T-helper 22 cell (primary cell): Measurements from ENCODE around the gene THOC6.
"Not testable (repeated sequence)": the region's sequence is repeated elsewhere in the genome, so short reads cannot be mapped to it uniquely, and the experiment has no call there.

Experiments used
- DNase-seq: peaks from one replicate; pipeline ENCODE4 v3.0.0-alpha.2; 2020; ENCODE audit warnings: low read depth

THOC6 gene

DNA sequence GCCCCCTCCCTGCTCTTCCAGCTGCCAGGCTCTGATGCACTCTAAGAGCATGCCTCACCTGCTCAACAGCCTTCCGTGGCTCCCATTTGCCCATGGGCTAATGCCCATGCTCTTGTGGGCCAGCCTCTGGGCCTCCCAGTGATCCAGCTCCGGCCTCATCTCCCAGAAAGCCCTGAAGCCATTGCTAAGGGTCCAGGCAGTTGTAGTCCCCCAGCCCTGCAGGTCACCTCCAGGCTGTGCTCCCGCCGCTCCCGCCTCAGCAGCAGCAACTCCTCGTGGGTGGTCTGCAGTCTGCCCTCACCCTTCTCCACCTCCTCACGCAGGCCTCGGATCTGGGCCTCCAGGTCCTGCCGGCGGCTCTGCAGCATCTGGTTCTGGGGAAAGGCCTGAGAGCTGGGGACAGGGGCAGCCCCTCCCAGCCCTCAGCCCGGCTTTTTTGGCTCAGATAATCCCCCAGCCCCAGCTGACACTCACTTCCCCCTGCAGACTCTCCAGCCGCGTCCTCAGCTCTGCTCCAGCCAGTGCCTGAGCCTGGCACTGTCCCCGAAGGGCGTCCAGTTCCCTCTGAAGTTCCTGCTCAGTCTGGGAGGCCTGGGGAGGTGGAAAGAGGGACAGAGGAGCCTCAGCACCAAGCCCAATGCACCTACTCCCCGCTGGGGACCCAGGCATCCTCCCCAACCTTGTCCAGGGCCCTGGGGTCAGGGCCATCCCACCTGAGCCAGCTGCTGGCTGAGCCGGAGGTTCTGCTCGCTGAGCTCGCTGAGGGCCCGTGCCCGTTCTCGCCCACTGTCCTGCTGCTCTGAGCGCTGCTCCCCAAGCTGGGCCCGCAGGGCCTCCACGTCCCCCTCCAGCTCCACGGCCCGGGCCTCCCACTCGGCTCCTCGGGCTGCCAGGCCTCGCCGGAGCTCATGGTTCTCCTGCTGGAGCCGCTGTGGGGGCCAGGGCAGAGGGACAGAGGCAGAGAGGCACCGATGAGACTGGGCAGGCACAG, 6.7 kb downstream of the THOC6 start:
- DNase-seq, result no peak

GRCh38 chr16:3032624-3033023, 8.8 kb downstream of the THOC6 start:
- no peak for DNase-seq

DNA sequence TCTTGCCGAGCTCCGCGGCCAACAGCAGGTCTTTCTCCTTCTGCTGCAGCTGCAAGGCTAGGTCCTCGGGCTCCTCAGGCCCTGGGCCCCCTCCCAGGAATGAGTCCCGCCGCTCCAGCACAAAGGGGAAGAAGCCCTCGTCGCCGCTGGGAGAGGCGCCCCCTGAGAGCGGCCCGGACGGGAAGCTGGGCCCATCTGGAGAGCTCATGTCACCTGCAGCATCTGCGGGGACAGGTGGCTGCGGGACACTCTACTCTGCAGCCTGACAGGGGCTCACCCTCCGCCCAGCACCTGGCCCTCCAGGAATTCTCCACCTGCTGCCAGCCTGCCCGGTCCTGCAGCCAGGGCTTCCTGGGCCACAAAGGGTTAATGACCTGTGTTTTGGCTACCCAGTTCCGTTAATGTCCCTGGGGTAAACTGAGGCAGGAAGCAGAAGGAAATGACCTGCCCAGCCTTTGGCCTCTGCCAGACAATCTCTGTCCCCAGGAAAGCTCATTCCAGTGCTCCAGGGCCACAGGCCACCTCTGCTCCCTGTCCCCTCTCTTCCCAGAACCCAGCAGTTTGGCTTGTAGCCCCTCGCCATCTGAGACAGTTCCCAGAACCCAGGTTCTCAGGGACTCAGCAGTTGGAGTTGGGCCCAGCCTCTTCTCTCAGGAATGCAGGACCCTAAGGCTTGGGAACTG, 11.6 kb downstream of the THOC6 start:
- no peak for DNase-seq

DNA sequence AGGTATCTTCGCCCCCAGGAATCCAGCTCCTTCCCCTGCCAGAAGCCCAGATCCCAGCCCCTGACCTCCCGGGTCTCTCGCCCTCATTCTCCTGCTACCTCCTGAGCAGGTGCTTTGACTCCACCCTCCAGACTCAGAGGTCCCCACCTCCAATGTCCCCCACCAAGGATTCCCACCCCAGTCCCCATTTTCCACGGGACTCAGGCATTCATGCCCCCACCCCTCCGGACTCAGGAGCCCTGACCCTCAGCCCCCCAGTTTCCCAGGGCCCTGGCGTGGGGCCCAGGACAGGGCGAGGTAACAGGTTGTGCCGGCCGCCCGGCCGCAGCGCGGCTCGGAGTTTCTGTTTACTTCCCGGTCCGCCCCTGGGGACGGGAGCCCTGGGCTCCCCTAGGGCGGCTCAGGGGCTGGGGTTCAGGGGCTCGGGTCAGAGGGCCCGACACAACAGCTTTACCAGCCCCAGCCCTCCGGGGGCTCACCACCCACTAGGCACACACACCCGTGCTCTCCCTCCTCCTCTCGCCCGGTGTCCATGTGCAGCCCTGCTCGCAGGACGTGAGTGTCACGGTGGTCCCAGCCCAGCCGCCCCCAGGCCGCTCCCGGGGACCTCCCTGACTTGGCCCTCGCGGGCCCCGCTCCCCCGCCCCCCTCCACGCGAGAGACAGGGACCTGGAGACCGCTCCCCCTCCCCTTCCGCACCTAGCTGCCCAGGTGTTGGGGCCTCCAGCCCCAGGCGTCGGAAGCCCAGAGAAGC, 12.3 kb downstream of the THOC6 start:
- DNase-seq, result no peak

DNA sequence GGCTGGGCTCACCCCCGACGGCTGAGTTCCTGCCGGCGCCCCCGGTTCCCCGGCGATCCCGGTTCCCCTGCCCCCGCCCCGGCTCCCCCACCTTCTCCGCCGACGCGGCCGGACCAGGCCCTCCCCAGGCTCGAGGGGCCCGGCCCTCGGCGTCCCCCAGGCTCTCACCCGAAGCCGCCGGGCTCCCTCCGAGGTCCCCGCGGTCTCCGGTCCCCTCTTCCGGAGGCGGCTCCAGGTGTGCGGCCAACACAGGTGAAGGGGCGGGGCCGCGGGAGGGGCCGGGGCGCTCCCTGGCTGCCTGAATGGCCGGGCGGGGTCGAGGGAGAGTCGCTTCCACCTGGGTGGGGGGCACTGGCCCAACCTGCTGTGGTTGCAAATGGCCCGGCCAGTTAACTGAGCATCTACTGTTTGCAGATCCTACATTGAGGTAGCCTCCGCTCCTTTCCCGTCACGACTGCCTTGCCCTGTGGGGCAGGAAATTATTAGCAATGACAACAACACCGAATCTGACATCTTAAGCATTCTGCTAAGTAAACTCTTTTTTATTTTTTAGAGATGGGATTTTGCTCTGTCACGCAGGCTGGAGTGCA, 13.0 kb downstream of the THOC6 start, which contains the start of gene BICDL2:
Gene BICDL2 (minus strand): TSS at position 219 of the 590 bp plus-strand sequence. CDS start 1,448 bp downstream, outside the sequence.
- no peak for DNase-seq

DNA sequence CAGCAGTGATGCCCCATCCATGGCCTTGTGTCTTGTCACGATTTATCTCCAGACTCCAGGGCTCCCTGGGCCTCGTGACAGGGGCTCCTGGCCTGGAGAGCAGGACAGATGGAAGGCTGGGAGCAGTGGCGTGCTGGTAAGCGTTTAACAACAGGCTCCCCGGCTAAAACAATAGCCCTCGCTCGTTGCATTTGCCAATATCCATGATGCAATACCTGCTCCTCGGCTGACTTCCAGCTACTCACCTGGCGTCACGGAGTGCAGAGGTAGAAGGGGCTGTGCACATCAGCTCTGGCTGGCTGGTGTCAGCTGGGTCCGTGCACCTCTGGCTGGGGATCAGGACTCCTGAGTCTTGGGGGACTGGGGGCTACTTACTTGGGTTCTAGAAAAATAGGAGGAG, 14.4 kb downstream of the THOC6 start:
- DNase-seq, result no peak

DNA sequence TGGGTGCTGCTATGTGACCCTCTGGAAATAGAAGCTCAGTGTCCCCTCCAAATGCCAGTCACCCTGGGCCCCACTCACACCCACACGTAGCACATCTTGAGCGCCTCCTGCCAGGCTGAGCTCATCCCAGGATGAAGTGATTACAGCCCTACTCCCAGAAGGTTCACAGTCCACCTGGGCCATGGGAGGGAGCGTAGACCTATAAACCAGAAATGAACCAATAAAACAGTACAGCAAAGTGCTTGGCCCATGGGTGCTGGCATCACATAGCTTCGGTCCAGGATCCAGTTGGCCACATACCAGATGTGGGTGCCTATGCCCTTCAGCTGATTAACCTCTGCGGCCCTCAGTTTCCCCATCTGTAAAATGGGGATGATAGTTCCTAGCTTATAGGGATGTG, 15.1 kb downstream of the THOC6 start:
- DNase-seq, result no peak

GRCh38 chr16:3042376-3042775, 18.5 kb downstream of the THOC6 start:
- no peak for DNase-seq

DNA sequence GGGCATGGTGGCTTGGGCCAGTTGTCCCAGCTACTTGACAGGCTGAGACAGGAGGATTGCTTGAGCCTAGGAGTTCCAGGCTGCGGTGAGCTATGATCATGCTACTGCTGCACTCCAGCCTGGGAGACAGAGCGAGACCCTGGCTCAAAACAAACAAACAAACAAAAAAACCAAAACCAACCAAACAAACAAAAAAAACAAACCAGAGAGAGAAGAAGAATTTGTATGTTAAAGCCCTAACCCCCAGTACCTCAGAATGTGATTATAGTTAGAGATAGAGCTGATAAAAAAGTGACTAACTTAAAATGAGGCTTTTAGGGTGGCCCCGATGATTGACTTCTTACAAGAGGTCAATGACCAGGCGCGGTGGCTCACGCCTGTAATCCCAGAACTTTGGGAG, 20.9 kb downstream of the THOC6 start:
- DNase-seq, result no peak

GRCh38 chr16:3045758-3046640, 22.2 kb downstream of the THOC6 start, which contains the start of gene MMP25:
Gene MMP25, plus strand, starts transcription at chr16:3046561. Its CDS starts 357 bp downstream, at chr16:3046918.
- no peak for DNase-seq

DNA sequence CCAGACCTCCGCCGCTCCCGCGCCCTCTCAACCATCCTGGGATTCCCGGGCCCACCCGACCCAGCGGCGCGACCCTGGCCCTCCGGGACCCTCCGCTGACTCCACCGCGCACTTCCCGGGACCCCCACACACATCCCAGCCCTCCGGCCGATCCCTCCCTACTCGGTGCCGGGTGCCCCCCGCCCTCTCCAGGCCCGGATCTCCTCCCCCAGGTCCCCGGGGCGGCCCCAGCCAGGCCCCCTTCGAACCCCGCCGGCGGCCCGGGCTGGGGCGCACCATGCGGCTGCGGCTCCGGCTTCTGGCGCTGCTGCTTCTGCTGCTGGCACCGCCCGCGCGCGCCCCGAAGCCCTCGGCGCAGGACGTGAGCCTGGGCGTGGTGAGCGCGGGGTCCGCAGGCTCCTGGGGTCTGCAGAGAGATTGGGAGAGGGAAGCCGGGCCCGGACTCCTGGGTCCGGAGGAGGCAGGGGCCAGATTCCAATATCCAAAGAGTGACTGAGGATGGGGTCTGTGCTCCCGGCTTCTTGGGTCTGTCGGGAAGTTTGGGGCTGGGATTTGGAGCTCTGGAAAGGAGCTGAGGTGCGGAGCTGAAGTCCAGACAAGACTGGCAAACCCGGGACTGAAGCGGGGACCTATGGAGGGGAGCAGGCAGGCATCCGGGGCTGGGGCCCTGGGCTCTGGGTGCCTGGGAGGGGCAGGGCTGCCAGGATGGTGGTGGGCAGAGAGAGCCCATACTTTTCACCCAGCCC, 23.0 kb downstream of the THOC6 start:
- DNase-seq, result no peak

GRCh38 chr16:3047387-3047720, 23.5 kb downstream of the THOC6 start:
- no peak for DNase-seq

DNA sequence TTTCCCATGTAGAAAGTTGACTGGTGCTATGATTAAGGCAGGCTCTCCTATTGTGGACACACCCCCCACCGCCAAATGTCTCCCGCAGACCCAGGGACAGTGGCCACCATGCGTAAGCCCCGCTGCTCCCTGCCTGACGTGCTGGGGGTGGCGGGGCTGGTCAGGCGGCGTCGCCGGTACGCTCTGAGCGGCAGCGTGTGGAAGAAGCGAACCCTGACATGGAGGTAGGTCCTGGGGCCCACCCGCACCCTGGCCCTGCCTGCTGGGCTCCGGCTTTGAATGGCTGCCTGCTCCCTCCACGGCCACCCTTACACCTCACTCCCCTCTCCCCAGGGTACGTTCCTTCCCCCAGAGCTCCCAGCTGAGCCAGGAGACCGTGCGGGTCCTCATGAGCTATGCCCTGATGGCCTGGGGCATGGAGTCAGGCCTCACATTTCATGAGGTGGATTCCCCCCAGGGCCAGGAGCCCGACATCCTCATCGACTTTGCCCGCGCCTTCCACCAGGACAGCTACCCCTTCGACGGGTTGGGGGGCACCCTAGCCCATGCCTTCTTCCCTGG, 26.2 kb downstream of the THOC6 start:
- no peak for DNase-seq

DNA sequence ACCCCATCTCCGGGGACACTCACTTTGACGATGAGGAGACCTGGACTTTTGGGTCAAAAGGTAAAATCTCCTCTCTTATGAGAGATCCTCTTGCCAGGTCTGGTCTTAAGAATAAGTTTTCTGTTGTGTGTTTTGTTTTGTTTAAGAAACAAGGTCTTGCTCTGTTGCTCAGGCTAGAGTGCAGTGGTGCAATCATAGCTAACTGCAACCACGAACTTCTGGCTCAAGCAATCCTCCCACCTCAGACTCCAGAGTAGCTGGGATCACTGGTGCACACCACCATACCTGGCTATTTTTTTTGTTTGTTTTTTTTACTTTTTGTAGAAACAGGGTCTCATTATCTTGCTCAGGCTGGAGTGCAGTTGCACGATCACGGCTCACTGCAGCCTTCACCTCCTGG, 26.7 kb downstream of the THOC6 start:
- DNase-seq, result no peak

GRCh38 chr16:3051009-3051408, 27.2 kb downstream of the THOC6 start:
- DNase-seq, result no peak

- no peak for DNase-seq
Measured at GRCh38 chr16:3051494-3051893, 27.7 kb downstream of the THOC6 start.

- DNase-seq, result not testable (repeated sequence)
Measured at GRCh38 chr16:3052571-3053329, 28.9 kb downstream of the THOC6 start.

GRCh38 chr16:3053330-3053710, 29.5 kb downstream of the THOC6 start:
- DNase-seq, result not testable (repeated sequence)
